GM20431 (cell line): ENCODE measurements around the gene COQ8A.

Experiments used
- in situ Hi-C: fragments of 300-500 bp; cut with MseI, MboI; formaldehyde crosslinking; loops from one replicate; pipeline ENCODE4 v1.15.0; 2020; ENCODE audit warnings: low sequenced_read_pairs; ENCODE audit not compliant: unreplicated experiment

COQ8A gene

GRCh38 chr1:226940029-226940805 is at the start of gene COQ8A:
TSS of gene COQ8A (plus strand) at chr1:226940294. CDS start at chr1:226961386, 21,092 bp downstream.
- in situ Hi-C loops = no loop called here

GRCh38 chr1:226890331-226891108 is 49.6 kb upstream of the COQ8A start:
- in situ Hi-C loops = no loop called here

GRCh38 chr1:226891346-226891745 is 48.7 kb upstream of the COQ8A start:
- in situ Hi-C loops = no loop called here

- in situ Hi-C loops = no loop called here
These were observed 48.1 kb upstream of the COQ8A start for GRCh38 chr1:226891846-226892523.

- in situ Hi-C loops = no loop called here
These were observed 47.6 kb upstream of the COQ8A start for GRCh38 chr1:226892524-226892875.

- in situ Hi-C loops = no loop called here
These were observed 46.2 kb upstream of the COQ8A start for GRCh38 chr1:226893936-226894335.

GRCh38 chr1:226894826-226895225 is 45.3 kb upstream of the COQ8A start:
- in situ Hi-C loops = no loop called here

GRCh38 chr1:226895644-226896043 is 44.5 kb upstream of the COQ8A start:
- in situ Hi-C loops = no loop called here

GRCh38 chr1:226898246-226898645 is 41.8 kb upstream of the COQ8A start:
- in situ Hi-C loops = no loop called here

- in situ Hi-C loops = no loop called here
These were observed 38.7 kb upstream of the COQ8A start for GRCh38 chr1:226901421-226901820.

GRCh38 chr1:226902601-226903000 is 37.5 kb upstream of the COQ8A start:
- in situ Hi-C loops = no loop called here

GRCh38 chr1:226903819-226904716 is 36.0 kb upstream of the COQ8A start:
- in situ Hi-C loops = no loop called here

GRCh38 chr1:226904772-226905171 is 35.3 kb upstream of the COQ8A start:
- in situ Hi-C loops = no loop called here

- in situ Hi-C loops = no loop called here
These were observed 31.7 kb upstream of the COQ8A start for GRCh38 chr1:226908419-226908818.

- in situ Hi-C loops = no loop called here
These were observed 31.2 kb upstream of the COQ8A start for GRCh38 chr1:226908913-226909312.

GRCh38 chr1:226912587-226913176 is 27.4 kb upstream of the COQ8A start:
- in situ Hi-C loops = no loop called here

GRCh38 chr1:226915672-226915995 is 24.5 kb upstream of the COQ8A start:
- in situ Hi-C loops = no loop called here

GRCh38 chr1:226916497-226916896 is 23.6 kb upstream of the COQ8A start:
- in situ Hi-C loops = no loop called here

- in situ Hi-C loops = no loop called here
These were observed 20.5 kb upstream of the COQ8A start for GRCh38 chr1:226919587-226919986.

- in situ Hi-C loops = no loop called here
These were observed 20.1 kb upstream of the COQ8A start for GRCh38 chr1:226919995-226920394.
